Fibroblast of mammary gland (primary cell): Measurements from ENCODE around the gene FUT4.
"Not testable (repeated sequence)": the region's sequence is repeated elsewhere in the genome, so short reads cannot be mapped to it uniquely, and the experiment has no call there.

Experiments used
- DNase-seq: peaks from one replicate; pipeline ENCODE4 v3.0.0-alpha.2; 2010; ENCODE audit warnings: low read depth
- H3K4me3 ChIP-seq: 2 replicates; pipeline ENCODE4 v1.5.1; 2011; ENCODE audit warnings: low read depth, mild to moderate bottlenecking, low read length, moderate library complexity; ENCODE audit not compliant: control insufficient read depth
- TF ChIP-seq, protein P1 (sequence below): conservative IDR thresholded peaks from 2 replicates; pipeline ENCODE4 v1.5.1; 2011; ENCODE audit warnings: low read depth, low read length, inconsistent platforms; ENCODE audit not compliant: control insufficient read depth, insufficient read depth

FUT4 gene, protein sequence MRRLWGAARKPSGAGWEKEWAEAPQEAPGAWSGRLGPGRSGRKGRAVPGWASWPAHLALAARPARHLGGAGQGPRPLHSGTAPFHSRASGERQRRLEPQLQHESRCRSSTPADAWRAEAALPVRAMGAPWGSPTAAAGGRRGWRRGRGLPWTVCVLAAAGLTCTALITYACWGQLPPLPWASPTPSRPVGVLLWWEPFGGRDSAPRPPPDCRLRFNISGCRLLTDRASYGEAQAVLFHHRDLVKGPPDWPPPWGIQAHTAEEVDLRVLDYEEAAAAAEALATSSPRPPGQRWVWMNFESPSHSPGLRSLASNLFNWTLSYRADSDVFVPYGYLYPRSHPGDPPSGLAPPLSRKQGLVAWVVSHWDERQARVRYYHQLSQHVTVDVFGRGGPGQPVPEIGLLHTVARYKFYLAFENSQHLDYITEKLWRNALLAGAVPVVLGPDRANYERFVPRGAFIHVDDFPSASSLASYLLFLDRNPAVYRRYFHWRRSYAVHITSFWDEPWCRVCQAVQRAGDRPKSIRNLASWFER

DNA sequence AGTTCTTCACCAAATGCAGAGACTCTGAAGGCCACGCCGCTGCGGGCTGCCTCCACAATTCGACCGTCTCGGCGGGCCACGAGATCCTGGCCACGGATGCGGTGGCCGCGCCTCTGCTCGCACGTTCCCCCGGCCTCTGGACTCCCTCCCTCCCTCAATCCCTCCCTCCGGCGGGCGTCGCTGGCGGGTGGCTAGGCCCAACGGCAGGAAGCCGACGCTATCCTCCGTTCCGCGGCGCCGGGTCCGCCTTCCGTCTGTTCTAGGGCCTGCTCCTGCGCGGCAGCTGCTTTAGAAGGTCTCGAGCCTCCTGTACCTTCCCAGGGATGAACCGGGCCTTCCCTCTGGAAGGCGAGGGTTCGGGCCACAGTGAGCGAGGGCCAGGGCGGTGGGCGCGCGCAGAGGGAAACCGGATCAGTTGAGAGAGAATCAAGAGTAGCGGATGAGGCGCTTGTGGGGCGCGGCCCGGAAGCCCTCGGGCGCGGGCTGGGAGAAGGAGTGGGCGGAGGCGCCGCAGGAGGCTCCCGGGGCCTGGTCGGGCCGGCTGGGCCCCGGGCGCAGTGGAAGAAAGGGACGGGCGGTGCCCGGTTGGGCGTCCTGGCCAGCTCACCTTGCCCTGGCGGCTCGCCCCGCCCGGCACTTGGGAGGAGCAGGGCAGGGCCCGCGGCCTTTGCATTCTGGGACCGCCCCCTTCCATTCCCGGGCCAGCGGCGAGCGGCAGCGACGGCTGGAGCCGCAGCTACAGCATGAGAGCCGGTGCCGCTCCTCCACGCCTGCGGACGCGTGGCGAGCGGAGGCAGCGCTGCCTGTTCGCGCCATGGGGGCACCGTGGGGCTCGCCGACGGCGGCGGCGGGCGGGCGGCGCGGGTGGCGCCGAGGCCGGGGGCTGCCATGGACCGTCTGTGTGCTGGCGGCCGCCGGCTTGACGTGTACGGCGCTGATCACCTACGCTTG, at the start of gene FUT4:
Gene FUT4, plus strand, starts transcription at position 227 of the 951 bp plus-strand sequence. Its CDS starts 213 bp downstream, at position 440.
- TF ChIP-seq, protein P1, sequence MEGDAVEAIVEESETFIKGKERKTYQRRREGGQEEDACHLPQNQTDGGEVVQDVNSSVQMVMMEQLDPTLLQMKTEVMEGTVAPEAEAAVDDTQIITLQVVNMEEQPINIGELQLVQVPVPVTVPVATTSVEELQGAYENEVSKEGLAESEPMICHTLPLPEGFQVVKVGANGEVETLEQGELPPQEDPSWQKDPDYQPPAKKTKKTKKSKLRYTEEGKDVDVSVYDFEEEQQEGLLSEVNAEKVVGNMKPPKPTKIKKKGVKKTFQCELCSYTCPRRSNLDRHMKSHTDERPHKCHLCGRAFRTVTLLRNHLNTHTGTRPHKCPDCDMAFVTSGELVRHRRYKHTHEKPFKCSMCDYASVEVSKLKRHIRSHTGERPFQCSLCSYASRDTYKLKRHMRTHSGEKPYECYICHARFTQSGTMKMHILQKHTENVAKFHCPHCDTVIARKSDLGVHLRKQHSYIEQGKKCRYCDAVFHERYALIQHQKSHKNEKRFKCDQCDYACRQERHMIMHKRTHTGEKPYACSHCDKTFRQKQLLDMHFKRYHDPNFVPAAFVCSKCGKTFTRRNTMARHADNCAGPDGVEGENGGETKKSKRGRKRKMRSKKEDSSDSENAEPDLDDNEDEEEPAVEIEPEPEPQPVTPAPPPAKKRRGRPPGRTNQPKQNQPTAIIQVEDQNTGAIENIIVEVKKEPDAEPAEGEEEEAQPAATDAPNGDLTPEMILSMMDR, result no peak
- peak; percentile 75 for DNase-seq
- H3K4me3 ChIP-seq, result peak within 1 kb of the TSS; percentile 57

DNA sequence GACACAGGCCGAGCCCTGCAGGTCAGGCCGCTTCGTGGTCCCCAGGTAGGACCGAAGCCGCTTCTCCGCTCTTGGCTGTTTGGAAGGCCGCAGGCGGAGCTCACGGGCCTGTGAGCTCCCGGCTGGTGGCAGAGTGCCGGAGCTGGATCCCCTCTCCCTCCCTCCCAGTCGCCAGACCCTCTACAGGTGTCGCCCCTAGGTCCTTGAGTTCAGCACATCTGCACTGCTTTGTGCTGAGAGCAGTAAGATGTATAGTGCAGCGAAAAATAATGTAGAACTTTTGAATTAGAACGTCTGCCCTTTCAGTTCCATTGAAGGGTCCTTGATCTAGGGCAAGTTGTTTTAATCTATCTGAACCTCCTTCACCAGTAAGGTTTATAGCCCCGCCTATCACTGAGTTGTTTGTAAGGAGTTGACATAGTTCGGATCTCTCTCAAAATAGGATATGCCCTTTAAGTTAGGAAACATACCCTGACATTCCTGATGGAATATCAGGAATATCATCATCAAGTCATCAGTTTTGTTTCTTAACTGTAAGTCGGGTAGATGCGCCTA, 49.5 kb upstream of the FUT4 start:
- peak; percentile 11 for DNase-seq
- TF ChIP-seq, protein P1, result no peak
- peak overlapping the region; percentile 92 for H3K4me3 ChIP-seq

GRCh38 chr11:94500181-94500580, 43.5 kb upstream of the FUT4 start:
- DNase-seq, result no peak
- H3K4me3 ChIP-seq, result no peak overlapping the region
- TF ChIP-seq, protein P1, result no peak

DNA sequence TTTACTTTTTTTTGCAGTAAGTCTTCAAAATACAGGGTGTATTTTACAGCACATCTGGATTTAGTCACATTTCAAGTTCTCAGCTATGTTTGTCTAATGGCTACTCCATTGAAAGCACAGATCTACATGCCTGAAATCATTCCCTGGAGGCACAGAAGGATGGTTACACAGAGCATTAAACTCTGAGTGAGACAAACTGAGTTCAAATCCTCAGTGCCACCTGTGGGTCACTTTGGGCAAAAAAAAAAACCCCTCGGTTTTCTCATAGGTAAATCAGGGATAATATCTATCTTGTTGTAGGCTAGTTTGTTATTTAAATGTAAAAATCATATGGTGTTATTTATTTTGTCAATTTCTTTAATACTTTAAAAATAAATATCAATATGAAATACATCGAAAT, 42.2 kb upstream of the FUT4 start:
- TF ChIP-seq, protein P1, result no peak
- no peak overlapping the region for H3K4me3 ChIP-seq
- no peak for DNase-seq

DNA sequence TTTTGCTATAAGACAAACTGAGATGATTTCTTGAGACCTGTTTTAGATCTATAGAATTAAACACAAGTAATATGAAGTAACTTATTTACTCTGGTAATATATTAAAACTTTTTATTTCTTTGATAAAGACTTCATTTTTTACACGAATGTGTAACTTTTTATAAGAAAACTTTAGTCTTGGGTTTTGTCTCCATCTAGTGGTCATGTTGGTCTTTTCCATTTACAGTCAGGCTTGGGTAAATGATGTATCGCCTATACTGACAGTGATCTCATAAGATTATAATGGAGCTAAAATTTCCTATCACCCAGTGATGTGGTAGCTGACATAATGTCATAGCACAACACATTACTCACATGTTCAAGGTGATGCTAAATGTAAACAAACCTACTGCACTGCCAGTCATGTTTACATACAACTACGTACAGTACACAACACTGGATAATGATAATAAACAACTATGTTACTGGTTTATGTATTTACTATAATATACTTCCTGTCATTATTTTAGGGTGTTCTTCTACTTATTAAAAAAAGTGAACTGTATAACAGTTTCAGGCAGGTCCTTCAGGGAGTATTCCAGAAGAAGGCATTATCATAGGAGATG, 38.9 kb upstream of the FUT4 start:
- DNase-seq, result peak; percentile 70
- TF ChIP-seq, protein P1, result peak; percentile 64
- H3K4me3 ChIP-seq, result no peak overlapping the region

DNA sequence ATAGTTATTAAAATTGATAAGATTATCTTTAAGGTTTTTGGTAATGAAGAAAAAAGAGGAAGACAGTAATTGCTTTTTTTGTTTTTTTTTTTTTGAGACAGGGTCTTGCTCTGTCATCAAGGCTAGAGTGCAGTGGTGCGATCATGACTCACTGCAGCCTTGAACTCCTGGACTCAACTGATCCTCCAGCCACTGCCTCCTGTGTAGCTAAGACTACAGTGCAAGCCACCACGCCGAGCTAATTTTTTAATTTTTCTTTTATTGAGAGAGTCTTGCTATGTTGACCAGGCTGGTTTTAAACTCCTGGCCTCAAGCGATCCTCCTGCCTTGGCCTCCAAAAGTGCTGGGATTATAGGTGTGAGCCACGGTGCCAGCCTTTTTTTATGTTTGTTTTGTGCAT, 37.2 kb upstream of the FUT4 start:
- DNase-seq, result not testable (repeated sequence)

More for the DNA sequence above, 37.2 kb upstream of the FUT4 start:
- not testable (repeated sequence) for H3K4me3 ChIP-seq
